ENCODE results near the gene TMEM151B. TPM values are rescaled to one million over a fixed set of nuclear protein-coding genes. Genes with fewer than 3 reads are reported as not detected.

The TMEM151B gene
- total and polyA plus RNA-seq, 9 of the 15 experiments (the other 6 are each of a cell fraction or from before 2014, with no cell fraction given), result not detected

- TF ChIP-seq ZNF512 (tag; IDR thresholded peaks at IDR 0.05) (no peak), NCOA4 (IDR thresholded peaks at IDR 0.05; ENCODE audit: partially characterized antibody) (peak; percentile 89), KLF1 (tag; IDR thresholded peaks at IDR 0.05) (no peak; the same call in 1 of the 2 replicates), MEF2D (tag; conservative IDR thresholded peaks at IDR 0.05; ENCODE audit: low read depth) (peak; percentile 76), RCOR1 (IDR thresholded peaks at IDR 0.05; ENCODE audit: borderline replicate concordance in 1 of 2, low read depth in 2 of 2, low read length in 2 of 2) (peak in 1 of 2 experiments; percentile 44; a peak in 1 of 4 replicates), ZNF696 (CRISPR knock-in tag; conservative IDR thresholded peaks at IDR 0.05) (0 out of 2 replicates have a peak, but pooled peaks have one; percentile 44), PRDM10 (IDR thresholded peaks at IDR 0.05; ENCODE audit: partially characterized antibody) (no peak), PBX2 (CRISPR knock-in tag; IDR thresholded peaks at IDR 0.05; ENCODE audit: low read depth) (no peak), PBX2 (tag; conservative IDR thresholded peaks at IDR 0.05; ENCODE audit: low read depth) (no peak), ZNF778 (CRISPR knock-in tag; IDR thresholded peaks at IDR 0.05) (no peak), MECOM (CRISPR knock-in tag; IDR thresholded peaks at IDR 0.05) (no peak), ZNF445 (CRISPR knock-in tag; IDR thresholded peaks at IDR 0.05; ENCODE audit: low read depth) (0 out of 2 replicates have a peak, but pooled peaks have one; percentile 33), MCM3 (IDR thresholded peaks at IDR 0.05) (no peak), SIX5 (IDR thresholded peaks at IDR 0.05; ENCODE audit: borderline replicate concordance in 1 of 2, insufficient read depth in 1 of 2, low read depth in 1 of 2, low read length in 2 of 2) (no peak), NR2C2 (CRISPR knock-in tag; IDR thresholded peaks at IDR 0.05) (peak; percentile 54; the same call in 1 of the 2 replicates), NR2C2 (tag; IDR thresholded peaks at IDR 0.05) (no peak; the same call in 1 of the 2 replicates), MAZ (CRISPR knock-in tag; conservative IDR thresholded peaks at IDR 0.05 in 1 of 2, IDR thresholded peaks at IDR 0.05 in 1 of 2) (peak in 1 of 2 experiments; percentile 58; a peak in 2 of 4 replicates), RUNX1 (IDR thresholded peaks at IDR 0.05; ENCODE audit: low read depth) (peak; percentile 26; the same call in 1 of the 2 replicates)
Measured at GRCh38 chr6:44246663-44247337, 23.4 kb upstream of the TMEM151B start, which contains the start of gene HSP90AB1 (continued).

All from K562 (cell line).